ENCODE measurements around the gene MVK.

MVK gene

DNA sequence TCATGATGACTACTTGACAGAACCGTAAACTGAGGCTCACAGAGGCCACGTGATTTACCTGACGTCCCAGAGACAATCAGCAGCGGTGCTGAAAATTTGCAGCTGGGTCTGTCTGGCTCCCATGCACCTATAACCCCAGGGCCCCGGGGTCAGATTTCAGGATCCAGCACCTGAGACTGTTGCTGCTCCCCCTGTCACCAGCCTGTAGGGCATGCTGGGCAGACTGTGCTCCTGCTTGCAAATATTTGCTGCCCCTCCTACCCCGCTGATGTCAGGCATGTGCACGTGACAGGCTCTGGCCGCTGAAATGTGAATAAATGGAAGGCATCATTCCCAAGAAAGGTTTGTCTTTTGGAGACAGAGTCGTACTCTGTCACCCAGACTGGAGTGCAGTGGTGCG is 6.3 kb upstream of the MVK start:
- no peak for DNase-seq (ENCODE audit: low spot score)

GRCh38 chr12:109567967-109568366 is 5.6 kb upstream of the MVK start:
- DNase-seq (ENCODE audit: low spot score) = no peak

- no peak for DNase-seq (ENCODE audit: low spot score)
Measured at GRCh38 chr12:109568486-109568885, 5.1 kb upstream of the MVK start.

- DNase-seq (ENCODE audit: low spot score) = no peak
Measured at GRCh38 chr12:109571773-109572505, 1.7 kb upstream of the MVK start.

DNA sequence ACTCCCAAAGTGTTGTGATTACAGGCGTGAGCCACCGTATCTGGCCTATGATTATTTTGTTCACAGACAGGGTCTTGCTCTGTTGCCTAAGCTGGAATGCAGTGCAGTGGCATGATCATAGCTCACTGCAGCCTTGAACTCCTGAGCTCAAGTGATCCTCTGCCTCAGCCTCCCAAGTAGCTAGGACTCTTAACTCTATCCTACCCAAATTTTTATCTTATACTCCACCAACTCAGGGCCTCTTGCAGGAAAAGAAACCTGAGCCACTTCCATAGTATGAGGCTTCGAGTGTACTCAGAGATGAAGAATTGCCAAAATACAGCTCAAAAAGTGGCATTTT is 1.1 kb upstream of the MVK start:
- DNase-seq (ENCODE audit: low spot score) = no peak

DNA sequence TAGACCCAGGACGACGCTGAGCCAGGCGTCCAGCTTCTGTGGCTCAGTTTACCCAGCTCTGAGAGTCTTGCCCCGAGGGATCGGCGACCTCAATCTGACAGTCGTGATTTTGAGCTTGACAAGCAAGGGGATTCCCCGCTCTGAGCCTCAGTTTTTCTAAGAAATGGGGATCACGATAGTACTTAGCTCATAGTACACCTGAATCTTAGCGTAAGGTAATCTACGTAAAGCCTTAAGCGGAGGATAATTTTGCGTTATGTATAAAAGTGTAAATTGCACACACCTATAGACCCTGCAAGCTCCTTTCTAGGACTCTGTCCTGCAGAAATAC is 285 bp downstream of the MVK start:
- DNase-seq (ENCODE audit: low spot score) = no peak

DNA sequence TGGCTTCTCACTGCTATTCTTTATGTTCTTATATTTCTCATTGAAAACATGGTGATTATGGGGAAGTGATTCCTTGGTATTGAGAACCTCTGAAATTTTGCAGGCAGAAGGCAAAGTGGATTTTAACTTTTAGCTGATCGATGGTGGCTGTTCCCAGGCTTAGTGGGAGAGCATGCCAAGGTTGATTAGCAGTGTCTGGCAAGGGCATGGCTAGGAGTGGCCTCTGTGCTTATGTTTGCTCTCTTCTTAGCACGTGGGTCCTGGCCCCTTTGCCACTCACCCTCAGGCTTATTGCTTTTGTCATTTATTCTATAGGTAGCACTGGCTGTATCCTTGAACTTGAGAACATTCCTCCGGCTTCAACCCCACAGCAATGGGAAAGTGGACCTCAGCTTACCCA is 2.1 kb downstream of the MVK start:
- DNase-seq (ENCODE audit: low spot score) = no peak

DNA sequence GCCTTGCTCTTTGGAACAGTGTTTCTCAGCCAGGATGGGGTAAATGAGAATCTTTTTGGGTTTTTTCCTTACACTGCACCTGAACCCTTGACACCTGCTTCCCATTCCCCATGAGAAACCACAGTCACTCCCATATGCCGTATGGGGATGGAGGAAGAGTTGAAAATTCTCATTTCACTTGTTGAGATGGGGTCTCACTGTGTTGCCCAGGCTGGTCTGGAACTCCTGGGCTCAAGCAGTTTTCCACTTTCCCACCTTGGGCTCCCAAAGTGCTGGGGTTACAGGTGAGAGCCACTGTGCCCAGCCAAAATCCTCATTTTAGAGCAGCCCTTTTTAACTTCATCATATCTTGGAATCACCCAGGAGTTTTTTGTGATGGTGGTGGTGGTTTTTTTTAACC is 3.7 kb downstream of the MVK start:
- no peak for DNase-seq (ENCODE audit: low spot score)

DNA sequence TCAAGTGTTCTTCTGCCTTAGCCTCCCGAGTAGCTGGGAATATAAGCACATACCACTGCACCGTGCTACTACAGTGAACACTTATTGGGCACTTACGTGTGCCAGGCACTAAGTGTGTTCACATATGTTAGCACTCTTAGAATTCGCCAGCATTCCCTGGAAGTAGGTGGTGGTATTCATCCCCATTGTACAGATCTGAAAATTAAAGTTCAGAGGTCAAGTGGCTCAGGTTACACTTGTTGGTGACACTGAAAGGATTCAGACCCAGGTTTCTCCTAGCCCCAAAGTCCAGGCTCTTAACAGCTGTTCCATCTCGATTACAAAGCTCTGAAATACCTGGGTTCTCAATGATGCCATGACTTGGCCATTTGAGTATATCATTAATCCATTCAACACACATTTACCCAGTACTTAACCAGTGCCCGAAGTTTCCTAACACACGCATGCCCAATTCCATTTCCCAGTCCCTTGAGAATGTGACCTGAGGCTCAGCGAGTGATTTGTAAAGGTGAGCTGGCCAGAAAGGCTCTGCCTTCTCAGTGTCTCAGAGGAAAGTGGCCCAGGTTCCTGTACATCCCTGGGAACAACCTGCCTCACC is 4.8 kb downstream of the MVK start:
- no peak for DNase-seq (ENCODE audit: low spot score)

DNA sequence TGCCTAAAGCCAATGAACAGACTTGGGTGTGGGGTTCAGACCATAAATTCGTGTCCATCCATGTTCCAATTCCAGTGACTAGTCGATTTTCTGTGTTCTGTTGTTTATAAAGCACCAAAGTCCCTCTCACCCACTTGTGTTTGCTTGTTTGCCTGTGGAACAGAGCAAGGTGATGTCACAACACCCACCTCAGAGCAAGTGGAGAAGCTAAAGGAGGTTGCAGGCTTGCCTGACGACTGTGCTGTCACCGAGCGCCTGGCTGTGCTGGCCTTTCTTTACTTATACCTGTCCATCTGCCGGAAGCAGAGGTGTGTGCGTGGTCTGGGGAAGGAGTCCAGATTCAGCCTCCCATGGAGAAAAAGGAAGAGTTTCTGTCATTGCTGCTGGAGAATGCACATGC is 6.0 kb downstream of the MVK start:
- DNase-seq (ENCODE audit: low spot score) = no peak

DNA sequence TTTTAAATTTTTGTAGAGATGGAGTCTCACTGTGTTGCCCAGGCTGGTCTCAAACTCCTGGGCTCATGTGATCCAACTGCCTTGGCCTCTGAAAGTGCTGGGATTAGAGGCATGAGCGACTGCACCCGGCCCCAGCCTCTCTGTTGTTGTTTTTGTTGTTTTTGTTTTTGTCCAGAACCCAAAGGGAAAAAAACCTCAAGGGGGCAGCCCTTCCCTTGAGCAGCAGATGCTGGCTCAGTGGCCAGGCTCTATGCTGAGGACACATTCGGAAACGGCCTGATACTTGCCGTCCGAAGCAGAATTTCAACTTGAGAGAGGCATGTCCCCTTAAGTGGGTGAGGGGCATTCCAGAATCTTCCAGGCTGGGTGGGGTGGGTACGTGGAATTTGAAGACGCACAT is 6.7 kb downstream of the MVK start:
- DNase-seq (ENCODE audit: low spot score) = no peak

DNA sequence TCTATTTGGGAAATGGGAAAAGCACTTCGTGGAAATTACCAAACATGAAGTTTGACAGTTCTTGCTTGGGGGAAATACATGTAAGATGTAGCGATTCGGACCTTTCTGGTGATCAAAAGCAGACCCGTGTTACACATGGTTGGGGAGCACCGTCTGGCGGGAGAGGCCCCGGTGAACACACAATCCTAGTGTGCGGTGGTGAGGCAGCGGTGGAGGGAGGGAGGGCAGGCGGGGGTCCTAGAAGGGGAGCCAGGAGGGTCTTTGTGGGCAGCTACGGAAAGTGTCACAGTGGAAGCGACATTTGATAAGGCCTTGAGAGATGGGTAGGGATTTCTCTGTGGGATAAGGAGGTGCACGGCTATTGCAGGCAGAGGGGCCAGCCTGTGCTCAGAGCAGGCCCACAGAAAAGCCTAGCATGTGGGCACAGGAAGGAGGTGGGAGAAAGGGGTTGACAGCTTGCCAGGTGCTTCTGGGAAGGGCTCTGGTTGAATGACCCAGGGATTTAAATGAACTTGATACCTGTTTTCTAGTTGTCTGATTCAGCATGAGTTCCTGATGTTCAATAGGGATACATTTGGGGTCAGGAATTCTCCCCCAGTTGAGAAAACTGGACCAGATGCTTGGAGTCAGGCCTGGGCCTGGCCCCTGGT is 7.2 kb downstream of the MVK start:
- no peak for DNase-seq (ENCODE audit: low spot score)

DNA sequence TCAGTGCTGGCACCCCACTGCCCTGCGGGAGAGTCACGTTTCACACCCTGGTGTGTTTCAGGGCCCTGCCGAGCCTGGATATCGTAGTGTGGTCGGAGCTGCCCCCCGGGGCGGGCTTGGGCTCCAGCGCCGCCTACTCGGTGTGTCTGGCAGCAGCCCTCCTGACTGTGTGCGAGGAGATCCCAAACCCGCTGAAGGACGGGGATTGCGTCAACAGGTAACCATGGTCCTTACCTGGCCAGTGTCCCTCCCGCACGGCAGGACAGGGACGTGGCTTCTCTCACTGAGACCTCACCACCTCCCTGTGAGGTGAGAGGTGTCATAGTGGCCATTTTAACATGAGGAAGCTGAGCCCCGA is 7.7 kb downstream of the MVK start:
- DNase-seq (ENCODE audit: low spot score) = no peak

DNA sequence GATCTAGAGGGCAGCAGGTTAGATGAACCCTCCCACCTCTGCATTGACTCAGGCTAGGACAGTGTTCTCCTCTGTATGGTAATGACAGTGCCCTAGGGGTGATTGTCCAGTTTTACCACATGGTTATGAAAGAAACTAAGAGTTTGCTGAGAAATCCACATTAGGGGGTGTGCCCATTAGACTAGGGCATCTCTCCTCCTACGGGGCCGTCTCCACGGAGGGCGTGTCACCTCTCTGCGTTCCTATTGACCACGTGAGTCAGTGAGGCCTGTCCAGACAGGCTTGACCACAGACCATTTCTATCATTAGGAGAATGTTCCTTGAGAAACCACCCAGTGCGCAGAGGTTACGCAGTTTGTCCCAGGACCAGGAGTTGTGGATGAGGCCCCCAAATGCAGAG is 8.3 kb downstream of the MVK start:
- no peak for DNase-seq (ENCODE audit: low spot score)

GRCh38 chr12:109582636-109583035 is 9.0 kb downstream of the MVK start:
- DNase-seq (ENCODE audit: low spot score) = peak; percentile 59

DNA sequence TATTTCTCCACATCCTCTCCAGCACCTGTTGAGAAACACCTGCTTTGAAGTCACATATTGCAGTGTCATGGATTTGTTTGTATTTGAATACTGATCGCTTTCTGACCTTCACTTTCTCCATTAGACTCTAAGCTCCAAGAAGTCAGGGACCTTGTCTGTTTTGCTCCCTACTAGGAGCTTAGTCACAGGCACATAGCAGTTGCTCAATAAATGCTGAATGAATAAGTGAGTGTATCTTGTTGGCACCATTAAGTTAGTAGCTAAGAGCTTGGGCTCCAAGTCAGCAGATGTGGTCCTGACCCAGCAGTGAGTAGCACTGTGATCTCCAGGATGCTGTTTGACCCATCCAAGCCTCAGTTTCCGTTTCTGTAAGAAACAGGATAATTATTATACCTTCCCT is 10.1 kb downstream of the MVK start:
- no peak for DNase-seq (ENCODE audit: low spot score)

DNA sequence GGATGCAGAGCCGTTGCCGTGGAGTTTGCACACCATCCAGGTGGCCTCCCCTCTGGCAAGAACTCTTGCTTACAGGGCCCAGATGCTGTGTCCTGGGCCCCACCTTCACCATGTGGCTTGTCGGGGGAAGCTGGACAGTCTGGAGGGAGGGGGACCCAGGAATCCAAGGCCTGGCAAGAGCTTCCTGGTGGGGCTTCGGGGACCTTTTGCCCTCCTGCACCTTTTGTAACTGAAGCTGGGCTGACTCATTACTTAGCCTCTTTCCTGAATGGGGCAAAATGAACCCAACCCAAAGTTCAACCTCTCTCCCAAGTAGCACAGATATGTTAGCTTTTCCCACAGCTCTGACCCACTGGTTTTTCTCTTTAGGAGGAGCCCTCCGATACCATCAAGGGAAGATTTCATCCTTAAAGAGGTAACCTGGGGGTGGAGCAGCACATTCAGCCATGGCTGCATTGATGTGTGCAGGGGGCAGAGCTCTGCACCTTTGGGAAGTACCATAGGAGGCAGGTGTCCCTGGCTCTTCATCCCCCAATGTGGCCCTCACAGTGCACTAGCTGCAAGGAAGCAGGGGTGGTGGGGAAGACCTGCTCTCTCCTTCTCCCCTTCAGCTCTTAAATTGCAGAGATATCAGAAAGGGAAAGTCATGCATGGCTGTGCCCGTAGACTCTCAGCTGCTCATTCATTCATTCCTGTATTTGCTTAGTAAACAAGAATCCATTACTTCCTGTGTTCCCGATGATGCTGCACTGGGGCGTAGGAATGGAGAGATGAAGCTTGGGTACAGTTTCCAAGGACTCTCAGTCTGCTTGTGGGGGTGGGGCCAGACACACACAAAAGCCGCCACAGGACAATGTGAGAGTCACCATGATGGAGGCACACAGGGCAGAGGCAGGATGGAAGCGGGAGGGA is 13.0 kb downstream of the MVK start:
- no peak for DNase-seq (ENCODE audit: low spot score)

GRCh38 chr12:109587921-109588320 is 14.3 kb downstream of the MVK start:
- no peak for DNase-seq (ENCODE audit: low spot score)

DNA sequence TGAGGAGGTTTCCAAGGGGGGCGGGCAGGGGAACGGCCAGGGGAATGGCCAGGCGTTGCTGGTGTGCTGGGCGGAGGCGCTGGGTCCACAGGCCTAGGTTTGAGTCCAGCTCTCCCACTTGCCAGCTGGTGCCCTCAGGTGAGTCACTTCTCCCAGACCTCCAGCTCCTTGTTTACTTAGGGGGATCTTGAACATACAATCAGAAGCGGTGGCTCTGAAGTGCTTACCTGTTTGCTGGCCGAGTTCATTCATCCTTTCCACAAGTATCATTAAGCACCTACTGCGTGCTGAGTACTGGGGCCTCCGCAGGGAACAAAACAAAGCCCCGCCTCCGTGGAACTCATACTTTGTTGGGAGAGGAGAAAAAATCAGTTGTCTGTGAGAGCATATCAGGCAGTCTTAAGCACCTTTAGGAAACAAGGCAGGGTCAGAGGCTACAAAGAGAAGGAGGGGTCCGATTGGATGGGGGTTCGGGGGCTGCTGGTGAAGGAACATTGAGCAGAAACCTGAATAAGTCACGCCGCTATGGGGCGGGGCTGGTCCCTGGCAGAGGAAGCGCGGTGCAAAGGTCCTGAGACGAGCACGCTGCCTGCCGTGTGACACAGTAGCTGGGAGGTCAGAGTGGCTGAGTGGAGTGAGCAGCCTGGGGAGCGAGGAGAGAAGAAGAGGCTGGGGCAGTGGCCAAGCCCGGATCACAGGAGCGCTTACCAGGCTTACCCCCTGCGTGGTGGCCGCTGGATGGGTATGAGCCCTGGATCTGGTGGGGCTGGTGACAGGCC is 15.1 kb downstream of the MVK start:
- DNase-seq (ENCODE audit: low spot score) = no peak

GRCh38 chr12:109589240-109589590 is 15.6 kb downstream of the MVK start:
- DNase-seq (ENCODE audit: low spot score) = no peak

- DNase-seq (ENCODE audit: low spot score) = no peak
Measured at GRCh38 chr12:109589691-109590245, 16.2 kb downstream of the MVK start.

GRCh38 chr12:109590566-109590965 is 17.0 kb downstream of the MVK start:
- no peak for DNase-seq (ENCODE audit: low spot score)
